ENCODE measurements around the gene MAP4K3. TPM values are rescaled to one million over a fixed set of nuclear protein-coding genes. Genes with fewer than 3 reads are reported as not detected.

The MAP4K3 gene
- total RNA-seq, 1 donor from 2014 or later: 58.1 TPM

GRCh38 chr2:39266916-39267434 is 170.1 kb downstream of the MAP4K3 start:
- no peak overlapping the region for H3K4me3 Mint-ChIP-seq (ENCODE audit: unreplicated experiment)
- Histone ChIP-seq H3K79me2 (ENCODE audit: insufficient read depth, low read length) (no peaks in the 10 kb centered on the region), H3K4me3 (ENCODE audit: insufficient read depth, low read depth, low read length) (no peak overlapping the region), H3K4me1 (ENCODE audit: insufficient read depth, low read length) (no peaks in the 10 kb centered on the region), H3K27me3 (ENCODE audit: insufficient read depth, low read length) (no peaks in the 10 kb centered on the region), H3K9ac (ENCODE audit: low read length) (no peak overlapping the region), H3K4me2 (ENCODE audit: low read length) (no peak overlapping the region), H3K9me3 (ENCODE audit: insufficient read depth, low read depth, low read length) (no peaks in the 10 kb centered on the region), H3K36me3 (ENCODE audit: insufficient read depth, low read length) (peaks cover 3% of the 10 kb centered on the region), H4K20me1 (ENCODE audit: insufficient read depth, low read length) (peaks cover 5% of the 10 kb centered on the region), H3K27ac (ENCODE audit: low read depth, low read length) (no peak overlapping the region), H2AFZ (ENCODE audit: low read depth, low read length) (no peak overlapping the region)
- H3K36me3 Mint-ChIP-seq (ENCODE audit: low read depth, unreplicated experiment): no peaks in the 10 kb centered on the region
- no peaks in the 10 kb centered on the region for H3K9me3 Mint-ChIP-seq (ENCODE audit: unreplicated experiment)
- FAIRE-seq (no peak), DNase-seq (ENCODE audit: low read depth) (peak; percentile 4)
- no peak overlapping the region for H3K27ac Mint-ChIP-seq (ENCODE audit: unreplicated experiment)
- no peaks in the 10 kb centered on the region for H3K27me3 Mint-ChIP-seq (ENCODE audit: low read depth, unreplicated experiment)
- no peak for TF ChIP-seq EZH2 (IDR thresholded peaks at IDR 0.05; ENCODE audit: insufficient read depth, low read length)
- no peak for TF ChIP-seq CTCF (IDR thresholded peaks at IDR 0.05; ENCODE audit: insufficient read depth, low read depth, low read length)
- peaks cover 8% of the 10 kb centered on the region for H3K4me1 Mint-ChIP-seq (ENCODE audit: low read depth, unreplicated experiment)

- H3K27me3 Mint-ChIP-seq (ENCODE audit: low read depth, unreplicated experiment): no peaks in the 10 kb centered on the region
- no peak overlapping the region for H3K4me3 Mint-ChIP-seq (ENCODE audit: unreplicated experiment)
- Histone ChIP-seq H3K27ac (ENCODE audit: low read depth, low read length) (no peak overlapping the region), H2AFZ (ENCODE audit: low read depth, low read length) (no peak overlapping the region), H3K27me3 (ENCODE audit: insufficient read depth, low read length) (no peaks in the 10 kb centered on the region), H3K9me3 (ENCODE audit: insufficient read depth, low read depth, low read length) (no peaks in the 10 kb centered on the region), H3K4me1 (ENCODE audit: insufficient read depth, low read length) (no peaks in the 10 kb centered on the region), H3K4me3 (ENCODE audit: insufficient read depth, low read depth, low read length) (no peak overlapping the region), H4K20me1 (ENCODE audit: insufficient read depth, low read length) (peaks cover 5% of the 10 kb centered on the region), H3K9ac (ENCODE audit: low read length) (no peak overlapping the region), H3K4me2 (ENCODE audit: low read length) (no peak overlapping the region), H3K36me3 (ENCODE audit: insufficient read depth, low read length) (peaks cover 3% of the 10 kb centered on the region), H3K79me2 (ENCODE audit: insufficient read depth, low read length) (no peaks in the 10 kb centered on the region)
- FAIRE-seq (no peak), DNase-seq (ENCODE audit: low read depth) (peak; percentile 5)
- H3K27ac Mint-ChIP-seq (ENCODE audit: unreplicated experiment): peak overlapping the region; percentile 22
- H3K4me1 Mint-ChIP-seq (ENCODE audit: low read depth, unreplicated experiment): peaks cover 8% of the 10 kb centered on the region
- no peak for TF ChIP-seq CTCF (IDR thresholded peaks at IDR 0.05; ENCODE audit: insufficient read depth, low read depth, low read length)
- no peak for TF ChIP-seq EZH2 (IDR thresholded peaks at IDR 0.05; ENCODE audit: insufficient read depth, low read length)
- H3K9me3 Mint-ChIP-seq (ENCODE audit: unreplicated experiment): no peaks in the 10 kb centered on the region
- H3K36me3 Mint-ChIP-seq (ENCODE audit: low read depth, unreplicated experiment): no peaks in the 10 kb centered on the region
These were observed 170.8 kb downstream of the MAP4K3 start for GRCh38 chr2:39266139-39266805.

GRCh38 chr2:39265315-39265714 is 171.8 kb downstream of the MAP4K3 start:
- DNase-seq (ENCODE audit: low read depth) (no peak), FAIRE-seq (no peak)
- H4K20me1 ChIP-seq (ENCODE audit: insufficient read depth, low read length): peaks cover 5% of the 10 kb centered on the region
- Mint-ChIP-seq H3K36me3 (ENCODE audit: low read depth, unreplicated experiment) (no peaks in the 10 kb centered on the region), H3K27ac (ENCODE audit: unreplicated experiment) (no peak overlapping the region), H3K4me1 (ENCODE audit: low read depth, unreplicated experiment) (peaks cover 8% of the 10 kb centered on the region), H3K4me3 (ENCODE audit: unreplicated experiment) (no peak overlapping the region), H3K9me3 (ENCODE audit: unreplicated experiment) (no peaks in the 10 kb centered on the region), H3K27me3 (ENCODE audit: low read depth, unreplicated experiment) (no peaks in the 10 kb centered on the region)
- H3K27ac ChIP-seq (ENCODE audit: low read depth, low read length): no peak overlapping the region
- TF ChIP-seq EZH2 (IDR thresholded peaks at IDR 0.05; ENCODE audit: insufficient read depth, low read length) (no peak), CTCF (IDR thresholded peaks at IDR 0.05; ENCODE audit: insufficient read depth, low read depth, low read length) (no peak)
- H3K9me3 ChIP-seq (ENCODE audit: insufficient read depth, low read depth, low read length): no peaks in the 10 kb centered on the region
- no peaks in the 10 kb centered on the region for H3K4me1 ChIP-seq (ENCODE audit: insufficient read depth, low read length)
- H3K4me2 ChIP-seq (ENCODE audit: low read length): no peak overlapping the region
- H2AFZ ChIP-seq (ENCODE audit: low read depth, low read length): no peak overlapping the region
- H3K4me3 ChIP-seq (ENCODE audit: insufficient read depth, low read depth, low read length): no peak overlapping the region
- peaks cover 6% of the 10 kb centered on the region for H3K36me3 ChIP-seq (ENCODE audit: insufficient read depth, low read length)
- no peaks in the 10 kb centered on the region for H3K79me2 ChIP-seq (ENCODE audit: insufficient read depth, low read length)
- H3K27me3 ChIP-seq (ENCODE audit: insufficient read depth, low read length): no peaks in the 10 kb centered on the region
- H3K9ac ChIP-seq (ENCODE audit: low read length): no peak overlapping the region

Data from astrocyte (in vitro differentiated cells and primary cell).